Measurements from ENCODE around the gene CARD6.
A peak's percentile ranks its signal among the peaks of the same experiment; 100 is the strongest.
"Not testable (repeated sequence)": the region's sequence is repeated elsewhere in the genome, so short reads cannot be mapped to it uniquely, and the experiment has no call there.

CARD6 gene

DNA sequence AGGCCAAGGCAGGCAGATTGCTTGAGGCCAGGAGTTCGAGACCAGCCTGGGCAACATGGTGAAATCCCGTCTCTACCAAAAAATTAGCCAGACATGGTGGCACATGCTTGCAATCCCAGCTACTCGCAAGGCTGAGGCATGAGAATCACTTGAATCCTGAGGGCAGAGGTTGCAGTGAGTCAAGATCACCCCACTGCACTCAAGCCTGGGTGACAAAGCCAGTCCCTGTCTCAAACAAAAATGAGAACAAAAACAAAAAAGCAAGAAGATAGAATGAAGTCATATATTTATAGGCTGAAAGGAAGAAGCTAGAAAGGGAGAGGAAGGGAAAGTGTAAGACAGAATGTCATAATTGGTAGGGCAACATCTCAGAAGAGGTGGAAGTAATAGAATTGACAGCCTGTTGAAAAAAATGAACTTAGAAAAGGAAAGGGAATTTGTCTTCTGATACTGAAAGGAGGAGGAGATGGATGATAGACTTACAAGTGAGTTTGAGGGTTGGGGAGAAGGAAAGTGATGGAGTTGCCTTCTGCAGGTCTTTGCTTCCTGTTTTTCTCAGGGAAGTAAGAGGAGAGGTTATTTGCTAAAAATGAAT is 32.2 kb downstream of the CARD6 start:
- no peak for DNase-seq

DNA sequence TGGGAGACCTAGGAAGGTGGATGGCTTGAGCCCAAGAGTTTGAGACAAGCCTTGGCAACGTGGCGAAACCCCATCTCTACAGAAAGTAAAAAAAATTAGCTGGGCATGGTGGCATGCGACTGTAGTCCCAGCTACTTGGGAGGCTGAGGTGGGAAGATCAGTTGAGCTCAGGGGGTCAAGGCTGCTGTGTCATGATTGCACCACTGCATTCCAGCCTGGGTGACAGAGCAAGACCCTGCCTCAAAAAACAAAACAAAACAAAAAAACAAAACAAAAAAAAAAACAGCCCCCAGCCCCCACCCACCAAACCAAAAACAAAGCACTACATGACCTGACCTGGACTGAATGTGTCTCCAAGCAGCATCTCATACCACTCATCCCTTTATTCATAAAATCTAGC is 34.8 kb downstream of the CARD6 start:
- DNase-seq = no peak

DNA sequence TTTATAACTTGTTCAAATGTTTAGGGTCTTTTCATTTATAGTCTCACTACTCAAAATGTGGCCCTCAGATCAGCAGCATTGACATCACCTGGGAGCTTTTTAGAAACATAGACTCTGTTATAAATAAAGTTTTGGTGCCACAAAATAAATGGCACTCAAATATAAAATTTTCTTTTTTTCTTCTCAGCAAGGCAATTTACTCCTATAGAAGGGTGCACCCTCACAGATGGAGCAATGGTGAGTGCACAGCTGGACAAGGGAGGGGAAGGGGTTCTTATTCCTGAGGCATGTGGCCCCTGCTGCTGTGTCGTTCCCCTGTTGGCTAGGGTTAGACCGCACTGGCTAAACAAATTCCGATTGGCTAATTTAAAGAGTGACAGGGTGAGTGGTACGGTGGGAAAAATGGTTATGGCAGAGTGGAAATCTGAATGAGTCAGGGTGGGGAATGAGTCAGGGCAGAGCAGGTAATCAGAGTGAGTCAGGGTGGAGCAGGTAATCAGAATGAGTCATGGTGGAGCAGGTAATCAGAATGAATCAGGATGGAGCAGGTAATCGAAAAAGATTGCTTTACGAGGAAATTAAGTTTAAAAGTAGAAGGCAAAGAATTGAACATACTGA is 36.3 kb downstream of the CARD6 start:
- peak; percentile 29 for DNase-seq

DNA sequence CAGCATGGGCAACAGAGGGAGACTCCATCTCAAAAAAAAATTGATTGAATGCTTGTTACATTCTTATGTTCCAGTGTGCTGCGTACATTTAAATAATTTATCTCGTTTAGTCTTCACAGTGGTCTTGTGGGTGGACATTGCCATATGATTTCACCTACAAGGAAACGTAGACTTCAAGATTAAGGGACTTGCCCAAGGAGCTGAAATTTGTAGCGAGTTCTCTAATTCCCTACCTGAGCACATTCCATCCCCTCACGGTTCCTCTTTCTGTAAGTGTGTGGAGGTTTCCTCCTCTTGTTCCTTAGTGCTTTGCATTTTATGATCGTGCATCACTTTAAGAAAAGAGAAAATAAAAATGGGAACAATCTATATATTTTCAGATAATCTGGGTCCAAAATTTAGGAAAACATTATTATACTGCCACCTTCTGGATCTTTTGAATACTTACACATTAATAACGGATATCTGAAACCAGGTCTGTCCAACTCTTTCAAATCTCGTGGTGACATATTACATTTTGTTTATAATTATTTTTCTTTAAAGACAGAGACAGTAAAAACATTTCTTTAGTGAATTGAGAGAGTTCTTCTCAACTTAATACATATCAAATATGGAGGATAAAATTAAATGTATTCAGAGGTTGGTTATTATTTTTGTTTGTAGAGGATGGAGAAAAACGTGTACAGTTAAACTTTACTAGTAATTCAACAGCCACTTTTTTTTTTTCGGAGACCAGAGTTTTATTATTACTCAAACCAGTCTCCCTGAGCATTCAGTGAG is 38.2 kb downstream of the CARD6 start:
- DNase-seq = no peak

GRCh38 chr5:40882291-40882690 is 41.1 kb downstream of the CARD6 start:
- DNase-seq = no peak

DNA sequence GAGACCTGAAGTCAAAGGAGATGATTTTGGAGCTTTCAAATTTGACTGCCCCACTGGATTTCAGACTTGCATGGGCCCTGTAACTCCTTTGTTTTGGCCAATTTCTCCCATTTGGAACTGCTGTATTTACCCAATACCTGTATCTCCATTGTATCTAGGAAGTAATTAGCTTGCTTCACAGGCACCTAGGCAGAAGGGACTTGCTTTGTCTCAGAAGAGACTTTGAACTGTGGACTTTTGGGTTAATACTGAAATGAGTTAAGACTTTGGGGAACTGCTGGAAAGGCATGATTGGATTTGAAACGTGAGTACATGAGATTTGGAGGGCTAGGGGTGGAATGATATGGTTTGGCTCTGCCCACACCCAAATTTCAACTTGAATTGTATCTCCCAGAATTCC is 41.9 kb downstream of the CARD6 start:
- DNase-seq = not testable (repeated sequence)

DNA sequence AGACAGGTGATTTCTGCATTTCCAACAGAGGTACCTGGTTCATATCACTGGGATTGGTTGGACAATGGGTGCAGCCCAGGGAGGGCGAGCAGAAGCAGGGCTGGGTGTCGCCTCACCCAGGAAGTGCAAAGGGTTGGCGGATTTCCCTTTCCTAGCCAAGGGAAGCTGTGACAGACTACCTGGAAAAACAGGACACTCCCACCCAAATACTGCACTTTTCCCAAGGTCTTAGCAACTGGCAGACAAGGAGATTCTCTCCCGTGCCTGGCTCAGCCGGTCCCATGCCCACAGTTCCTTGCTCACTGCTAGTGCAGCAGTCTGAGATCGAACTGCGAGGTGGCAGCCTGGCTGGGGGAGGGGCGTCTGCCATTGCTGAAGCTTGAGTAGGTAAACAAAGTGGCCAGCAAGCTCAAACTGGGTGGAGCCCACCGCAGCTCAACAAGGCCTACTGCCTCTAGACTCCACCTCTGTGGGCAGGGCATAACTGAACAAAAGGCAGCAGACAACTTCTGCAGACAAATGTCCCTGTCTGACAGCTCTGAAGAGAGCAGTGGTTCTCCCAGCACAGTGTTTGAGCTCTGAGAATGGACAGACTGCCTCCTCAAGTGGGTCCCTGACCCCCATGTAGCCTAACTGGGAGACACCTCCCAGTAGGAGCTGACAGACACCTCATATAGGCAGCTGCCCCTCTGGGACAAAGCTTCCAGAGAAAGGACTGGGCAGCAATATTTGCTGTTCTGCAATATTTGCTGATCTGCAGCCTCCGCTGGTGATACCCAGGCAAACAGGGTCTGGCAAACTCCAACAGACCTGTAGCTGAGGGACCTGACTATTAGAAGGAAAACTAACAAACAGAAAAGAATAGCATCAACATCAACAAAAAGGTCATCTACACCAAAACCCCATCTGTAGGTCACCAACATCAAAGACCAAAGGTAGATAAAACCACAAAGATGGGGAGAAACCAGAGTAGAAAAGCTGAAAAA is 54.6 kb downstream of the CARD6 start:
- DNase-seq = not testable (repeated sequence)

GRCh38 chr5:40904205-40904993 is 63.2 kb downstream of the CARD6 start:
- peak; percentile 17 for DNase-seq

DNA sequence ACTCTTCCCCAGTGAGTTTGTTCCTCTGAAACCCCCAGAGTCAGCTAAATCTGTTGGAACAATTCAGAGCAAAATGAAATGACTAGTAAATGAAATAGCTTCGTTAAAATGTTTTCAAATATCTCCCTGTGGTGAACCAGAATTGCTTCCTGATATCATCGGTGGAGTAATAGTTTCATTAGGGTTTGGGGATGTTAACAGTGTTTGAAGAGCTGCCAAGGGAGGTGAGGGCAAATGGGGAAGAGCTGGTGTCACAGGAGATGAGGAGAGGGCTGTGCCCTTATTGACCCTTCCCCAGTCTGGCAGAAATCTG is 63.8 kb downstream of the CARD6 start:
- DNase-seq = no peak

DNA sequence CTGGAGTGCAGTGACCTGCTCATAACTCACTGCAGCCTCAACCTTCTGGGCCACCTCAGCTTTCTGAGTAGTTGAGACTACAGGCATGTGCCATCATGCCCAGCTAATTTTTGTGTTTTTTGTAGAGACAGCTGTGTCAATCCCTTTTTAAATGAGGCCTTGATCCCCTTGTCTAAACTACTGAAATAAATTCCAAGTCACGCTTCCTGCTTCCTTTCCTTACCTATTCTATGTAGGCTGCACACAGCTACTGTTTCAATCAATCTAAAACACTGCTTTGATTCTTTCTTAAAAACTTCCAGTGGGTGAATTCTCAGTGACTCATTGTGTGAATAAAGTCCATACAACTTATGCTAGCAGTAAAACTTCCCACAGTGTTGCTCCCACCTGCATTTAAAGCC is 65.2 kb downstream of the CARD6 start:
- DNase-seq = no peak

- no peak for DNase-seq
These were observed 68.1 kb downstream of the CARD6 start, which contains the start of gene C7 for GRCh38 chr5:40909264-40909663. Gene C7 (plus strand): TSS chr5:40909497. CDS start chr5:40909611, 114 bp downstream.

- DNase-seq = no peak
These were observed 68.6 kb downstream of the CARD6 start for GRCh38 chr5:40909723-40910122.
